Activated CD8-positive, alpha-beta memory T cell treated with anti-CD3 and anti-CD28 coated beads, Interleukin-2, amount 50 U/mL, for 24 hours (primary cell): ENCODE results near the gene BRK1.
"Not testable (repeated sequence)": the region's sequence is repeated elsewhere in the genome, so short reads cannot be mapped to it uniquely, and the experiment has no call there.

Experiments used
- DNase-seq: peaks from one replicate; pipeline ENCODE4 v3.0.0-alpha.2; 2020; ENCODE audit errors: extremely low read depth

BRK1 gene

DNA sequence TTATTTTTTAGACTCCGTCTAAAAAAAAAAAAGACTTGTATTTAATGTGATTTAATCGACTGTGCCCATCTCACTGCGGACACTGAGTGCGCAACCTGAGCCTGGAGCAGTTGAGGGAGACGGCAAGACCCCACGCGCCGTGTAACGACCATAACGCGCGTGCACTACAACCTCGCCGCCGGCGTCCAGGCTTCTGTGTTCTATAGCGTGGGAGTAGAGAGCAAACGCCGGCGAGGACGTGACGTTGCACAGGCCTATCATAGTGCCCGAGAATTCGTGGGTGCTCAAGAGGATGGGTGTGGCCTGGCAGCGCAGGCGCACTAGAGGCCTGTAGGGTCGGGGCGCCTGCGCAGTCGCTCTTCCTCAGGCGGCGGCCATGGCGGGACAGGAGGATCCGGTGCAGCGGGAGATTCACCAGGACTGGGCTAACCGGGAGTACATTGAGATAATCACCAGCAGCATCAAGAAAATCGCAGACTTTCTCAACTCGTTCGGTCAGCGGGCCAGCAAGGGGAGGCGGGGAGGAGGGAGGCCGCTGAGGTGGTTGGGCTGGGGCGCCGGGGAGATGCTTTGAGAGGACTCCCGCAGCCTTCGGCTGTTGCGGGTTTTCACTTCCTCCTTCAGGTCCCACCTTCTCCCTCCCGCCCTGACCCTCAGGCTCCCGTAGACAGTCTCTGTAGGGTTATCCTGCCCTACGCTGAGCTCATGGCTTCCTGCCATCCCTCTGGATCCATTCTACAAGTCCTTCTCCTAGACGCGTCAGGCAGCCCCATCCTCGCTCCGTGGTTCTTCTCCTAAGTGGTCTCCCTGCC lies at the start of gene BRK1:
Gene BRK1 (plus strand): TSS at position 350 of the 812 bp plus-strand sequence. CDS start 27 bp downstream, at position 377.
- peak; percentile 87 for DNase-seq

- DNase-seq = not testable (repeated sequence)
Observed at GRCh38 chr3:10070077-10070476, 45.4 kb upstream of the BRK1 start.

DNA sequence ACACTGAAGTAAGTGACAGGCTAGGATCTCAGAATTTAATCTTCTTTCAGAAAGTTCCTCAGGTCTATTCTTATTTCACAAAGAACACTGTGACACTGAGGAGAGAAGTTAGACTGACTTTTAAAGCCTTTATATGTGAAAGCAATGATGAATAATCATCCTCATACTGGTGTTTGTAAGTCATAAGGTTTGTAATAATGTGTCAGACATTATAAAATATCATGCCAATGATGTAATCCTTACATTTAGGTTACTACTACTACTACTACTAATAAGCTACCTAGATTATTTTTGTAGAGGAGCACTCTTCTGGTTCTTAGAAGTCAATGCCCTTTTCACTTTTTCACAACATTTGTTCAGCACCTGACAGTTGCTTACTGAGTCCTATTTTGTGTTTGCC lies 40.8 kb upstream of the BRK1 start:
- no peak for DNase-seq

DNA sequence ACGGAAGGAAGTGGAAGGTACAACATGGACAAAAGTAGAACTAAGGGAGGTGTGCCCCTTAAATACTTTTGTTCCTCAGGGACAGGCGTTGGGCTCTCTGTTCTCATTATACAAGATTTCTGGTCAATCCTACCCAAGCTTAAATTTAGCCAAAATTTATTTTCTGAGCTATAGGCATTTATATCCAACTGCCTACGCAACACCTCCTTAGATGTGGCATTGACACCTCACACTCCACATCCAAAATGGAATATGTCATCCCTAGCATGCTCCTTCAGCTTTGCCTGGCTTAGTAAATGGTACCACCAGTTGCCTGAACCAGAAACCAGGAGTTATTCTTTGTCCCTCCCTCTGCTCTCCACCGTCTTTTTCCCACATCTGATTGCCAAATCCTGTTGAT lies 33.6 kb upstream of the BRK1 start:
- no peak for DNase-seq

DNA sequence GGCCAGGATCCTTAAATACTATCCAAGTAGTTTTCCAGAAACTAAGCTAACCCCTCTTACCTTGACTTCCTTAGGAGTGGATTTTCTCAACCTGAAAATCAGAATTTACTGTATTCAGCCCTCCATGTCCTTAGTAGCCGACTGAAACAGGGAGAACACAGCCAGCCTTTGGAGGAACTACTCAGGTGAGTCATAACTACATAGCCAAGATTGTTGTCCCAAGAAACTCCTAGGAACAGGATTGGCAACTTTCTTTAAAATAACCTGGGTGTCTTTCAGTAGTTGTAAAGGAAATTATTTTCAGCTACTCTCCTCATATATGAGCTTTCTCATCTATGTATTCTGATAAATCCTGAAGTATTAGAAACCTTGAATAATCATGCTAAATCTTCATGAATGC lies 29.7 kb upstream of the BRK1 start:
- no peak for DNase-seq

GRCh38 chr3:10088256-10088655 lies 27.2 kb upstream of the BRK1 start:
- DNase-seq = no peak

DNA sequence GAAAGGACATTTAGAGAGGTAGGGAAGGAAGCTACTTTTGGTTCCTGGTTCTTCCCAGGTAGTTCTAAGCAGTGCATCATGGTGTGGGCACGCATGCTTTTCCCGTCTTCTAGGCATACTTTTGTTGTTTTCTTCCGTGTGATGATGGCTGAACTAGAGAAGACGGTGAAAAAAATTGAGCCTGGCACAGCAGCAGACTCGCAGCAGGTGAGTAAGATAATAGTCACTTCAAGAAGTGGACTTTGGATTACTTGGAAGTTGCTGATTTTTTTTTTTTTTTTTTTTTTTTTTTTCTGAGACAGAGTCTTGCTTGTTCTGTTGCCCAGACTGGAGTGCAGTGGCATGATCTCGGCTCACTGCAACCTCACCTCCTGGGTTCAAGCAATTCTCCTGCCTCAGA lies 25.3 kb upstream of the BRK1 start:
- no peak for DNase-seq

GRCh38 chr3:10090774-10091173 lies 24.7 kb upstream of the BRK1 start:
- not testable (repeated sequence) for DNase-seq

DNA sequence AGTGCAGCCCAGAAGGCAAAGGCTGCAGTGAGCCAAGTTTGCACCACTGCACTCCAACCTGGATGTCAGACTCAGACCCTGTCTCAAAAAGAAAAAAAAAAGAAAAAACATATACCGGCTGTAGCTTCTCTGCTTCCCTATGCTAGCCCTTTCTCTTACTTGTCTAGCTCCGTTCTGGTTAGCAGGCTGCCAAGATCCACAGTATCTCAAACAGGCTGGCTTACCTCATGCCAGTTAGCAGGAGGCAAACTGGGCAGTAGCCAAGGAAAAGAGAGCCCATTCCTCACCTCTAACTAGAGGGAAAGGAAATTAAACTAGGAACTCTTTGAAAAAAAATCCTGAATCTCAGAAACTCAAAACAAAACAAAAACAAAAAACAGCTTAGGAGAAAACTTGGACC lies 24.1 kb upstream of the BRK1 start:
- not testable (repeated sequence) for DNase-seq

DNA sequence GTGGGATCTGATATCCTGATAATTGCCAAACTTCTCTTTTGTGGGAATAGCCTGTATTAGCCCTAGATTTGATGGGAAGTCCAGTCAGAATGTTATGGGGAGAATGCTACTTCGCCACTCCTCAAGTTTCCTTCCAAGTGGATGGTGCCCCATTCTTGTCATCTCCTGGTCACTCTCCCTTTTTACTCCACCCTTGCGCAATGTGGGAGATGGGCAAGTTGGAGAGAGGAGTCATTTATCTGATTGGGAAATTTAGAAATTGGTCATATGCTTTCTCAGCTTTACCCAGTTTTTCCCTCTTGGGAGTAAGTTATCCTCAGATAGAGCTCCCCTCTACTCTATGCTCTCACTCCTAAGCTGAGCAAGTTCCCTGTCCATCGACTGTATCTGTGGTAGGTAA lies 21.8 kb upstream of the BRK1 start:
- DNase-seq = no peak

DNA sequence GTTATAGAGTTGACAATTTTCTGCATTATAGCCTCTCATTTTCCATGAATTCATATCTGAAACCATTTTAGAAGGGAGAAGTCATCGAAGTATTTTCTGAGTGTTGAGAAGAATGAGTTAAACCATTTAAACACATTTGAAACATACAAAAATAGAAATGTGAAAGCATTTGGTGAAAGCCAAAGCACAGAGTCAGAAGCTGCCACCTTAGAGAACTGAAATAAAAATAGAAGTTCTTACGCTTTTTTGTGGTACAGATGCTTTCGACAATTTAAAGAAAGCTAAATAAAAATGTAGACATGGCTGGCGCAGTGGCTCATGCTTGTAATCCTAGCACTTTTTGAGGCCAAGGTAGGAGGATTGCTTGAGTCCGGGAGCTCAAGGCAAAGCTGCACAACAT lies 16.4 kb upstream of the BRK1 start:
- DNase-seq = no peak

- DNase-seq = no peak
Observed at GRCh38 chr3:10106919-10107318, 8.6 kb upstream of the BRK1 start.

- no peak for DNase-seq
Observed at GRCh38 chr3:10108091-10108490, 7.4 kb upstream of the BRK1 start, which contains the start of gene FANCD2OS. FANCD2OS (minus strand) TSS chr3:10108255; CDS start chr3:10104774, 3,481 bp downstream.

DNA sequence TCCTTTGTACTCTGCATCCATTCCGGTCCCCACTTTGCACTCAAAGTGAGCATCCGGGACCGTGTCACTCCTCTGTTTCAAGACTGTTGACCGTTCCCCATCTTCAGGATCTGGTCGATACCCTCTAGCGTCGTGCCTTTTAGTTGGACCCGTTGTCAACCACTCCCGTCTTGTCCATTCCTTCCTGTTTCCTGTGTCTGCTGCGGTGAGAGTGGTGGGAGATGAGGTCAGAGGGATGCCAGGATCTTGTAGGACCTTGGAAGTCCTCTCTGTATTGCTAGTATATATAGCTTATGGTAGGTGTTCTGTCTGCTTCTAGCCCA lies 624 bp downstream of the BRK1 start:
- DNase-seq = no peak

- no peak for DNase-seq
Observed at GRCh38 chr3:10116928-10117327, 1.5 kb downstream of the BRK1 start.

DNA sequence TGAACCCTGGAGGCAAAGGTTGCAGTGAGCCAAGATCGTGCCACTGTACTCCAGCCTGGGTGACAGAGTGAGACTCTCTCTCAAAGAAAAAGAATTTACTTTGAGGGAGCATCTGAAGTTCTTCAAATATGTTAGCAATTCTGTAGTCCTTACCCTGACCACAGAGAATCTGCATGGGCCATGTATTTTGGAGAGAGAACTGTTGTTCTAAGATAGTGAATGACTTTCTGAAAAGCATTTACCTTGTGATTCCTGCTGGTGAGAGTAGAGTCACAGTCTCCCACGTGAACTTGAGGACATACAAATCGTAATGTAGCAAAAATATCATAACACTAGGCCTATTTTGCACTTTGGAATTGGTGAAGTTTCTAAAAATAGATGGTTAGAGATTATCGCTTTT lies 3.9 kb downstream of the BRK1 start:
- DNase-seq = no peak

DNA sequence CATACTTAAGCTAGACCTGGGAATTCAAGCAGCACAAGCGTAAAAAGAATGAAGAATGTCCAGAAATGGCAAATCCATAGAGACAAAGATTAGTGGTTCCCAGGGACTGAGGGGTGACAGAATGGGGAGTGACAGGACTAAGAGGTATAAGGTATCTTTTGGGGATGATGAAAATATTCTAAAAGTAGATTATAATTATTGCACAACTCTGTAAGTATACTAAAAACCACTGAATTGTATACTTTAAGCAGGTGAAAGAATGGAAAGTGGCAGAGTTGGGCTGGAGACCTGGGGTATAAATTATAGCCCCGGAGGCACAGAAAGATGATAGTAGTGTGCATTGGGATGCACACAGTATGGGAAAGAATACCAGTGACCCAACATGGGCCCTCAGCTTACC lies 5.6 kb downstream of the BRK1 start:
- DNase-seq = no peak

- no peak for DNase-seq
Observed at GRCh38 chr3:10122724-10123123, 7.2 kb downstream of the BRK1 start.

GRCh38 chr3:10135872-10136271 lies 20.4 kb downstream of the BRK1 start:
- DNase-seq = not testable (repeated sequence)

GRCh38 chr3:10136426-10137005 lies 21.0 kb downstream of the BRK1 start:
- DNase-seq = no peak

DNA sequence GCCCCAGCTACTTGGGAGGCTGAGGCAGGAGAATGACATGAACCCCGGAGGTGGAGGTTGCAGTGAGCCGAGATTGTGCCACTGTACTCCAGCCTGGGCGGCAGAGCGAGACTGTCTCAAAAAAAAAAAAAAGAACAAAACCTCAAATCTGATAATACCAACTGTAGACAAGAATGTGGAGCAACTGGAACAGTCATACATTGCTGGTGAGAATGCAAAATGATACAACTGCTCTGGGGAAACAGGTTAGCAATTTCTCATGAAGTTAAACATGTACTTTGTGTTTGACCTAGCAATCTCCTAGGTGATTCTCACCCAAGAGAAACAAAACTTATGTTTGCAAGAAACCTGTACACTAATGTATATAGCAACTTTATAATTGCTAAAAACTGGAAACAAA lies 21.7 kb downstream of the BRK1 start:
- no peak for DNase-seq

DNA sequence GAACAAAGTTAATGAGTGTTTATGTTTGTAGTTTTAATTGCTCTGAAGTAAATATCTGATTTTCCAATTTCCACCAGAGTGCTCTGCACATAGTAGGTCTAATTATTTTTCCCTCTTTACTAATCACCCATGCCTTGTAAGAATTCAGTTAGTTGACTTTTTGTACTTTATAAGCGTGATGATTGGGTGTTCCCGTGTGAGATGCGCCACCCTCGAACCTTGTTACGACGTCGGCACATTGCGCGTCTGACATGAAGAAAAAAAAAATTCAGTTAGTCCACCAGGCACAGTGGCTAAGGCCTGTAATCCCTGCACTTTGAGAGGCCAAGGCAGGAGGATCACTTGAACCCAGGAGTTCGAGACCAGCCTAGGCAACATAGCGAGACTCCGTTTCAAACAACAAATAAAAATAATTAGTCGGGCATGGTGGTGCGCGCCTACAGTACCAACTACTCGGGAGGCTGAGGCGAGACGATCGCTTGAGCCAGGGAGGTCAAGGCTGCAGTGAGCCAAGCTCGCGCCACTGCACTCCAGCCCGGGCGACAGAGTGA lies 25.6 kb downstream of the BRK1 start:
- DNase-seq = no peak
